HG03457 (cell line): ENCODE data around the gene TGFBR3.

Source experiments
- ATAC-seq: cut with Tn5 transposase; IDR thresholded peaks from one replicate; pipeline ENCODE4 v1.9.1; 2021; ENCODE audit warnings: moderate number of reproducible peaks; ENCODE audit not compliant: unreplicated experiment

Gene TGFBR3

DNA sequence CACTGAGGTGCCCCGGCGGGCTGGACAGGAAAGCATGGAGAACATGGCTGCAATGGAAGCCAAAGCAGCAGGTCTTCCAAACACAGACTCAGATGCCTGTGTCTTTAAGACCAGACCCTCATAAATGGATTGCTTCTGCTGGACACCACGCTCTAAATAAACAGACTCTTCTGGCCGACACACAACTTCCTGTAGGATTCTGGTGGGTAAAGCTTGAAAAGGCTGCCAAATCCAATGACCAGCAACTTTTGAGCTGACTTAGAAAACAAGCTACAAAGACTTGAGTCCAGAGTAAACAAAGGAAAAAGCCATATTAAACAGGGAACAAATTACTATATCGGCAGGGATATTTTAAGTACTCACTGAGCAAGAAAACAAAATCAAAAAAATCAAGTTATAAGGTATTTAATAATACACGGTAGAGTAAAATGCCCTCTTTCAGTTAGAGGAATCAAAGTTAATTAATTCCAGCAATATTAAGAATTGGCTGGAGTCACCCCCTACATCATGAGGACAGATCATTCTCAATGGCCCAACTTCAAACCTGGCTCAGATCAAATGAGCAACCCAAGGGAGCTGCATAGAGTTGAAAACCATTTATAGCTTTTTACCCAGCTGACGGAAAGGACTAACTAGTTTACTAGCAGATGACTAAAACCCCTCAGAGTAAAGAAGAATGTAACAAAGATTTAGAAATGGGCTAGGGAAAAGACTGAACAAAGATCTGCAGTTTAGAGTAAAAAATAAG, 102.4 kb downstream of the TGFBR3 start:
- ATAC-seq: no peak

DNA sequence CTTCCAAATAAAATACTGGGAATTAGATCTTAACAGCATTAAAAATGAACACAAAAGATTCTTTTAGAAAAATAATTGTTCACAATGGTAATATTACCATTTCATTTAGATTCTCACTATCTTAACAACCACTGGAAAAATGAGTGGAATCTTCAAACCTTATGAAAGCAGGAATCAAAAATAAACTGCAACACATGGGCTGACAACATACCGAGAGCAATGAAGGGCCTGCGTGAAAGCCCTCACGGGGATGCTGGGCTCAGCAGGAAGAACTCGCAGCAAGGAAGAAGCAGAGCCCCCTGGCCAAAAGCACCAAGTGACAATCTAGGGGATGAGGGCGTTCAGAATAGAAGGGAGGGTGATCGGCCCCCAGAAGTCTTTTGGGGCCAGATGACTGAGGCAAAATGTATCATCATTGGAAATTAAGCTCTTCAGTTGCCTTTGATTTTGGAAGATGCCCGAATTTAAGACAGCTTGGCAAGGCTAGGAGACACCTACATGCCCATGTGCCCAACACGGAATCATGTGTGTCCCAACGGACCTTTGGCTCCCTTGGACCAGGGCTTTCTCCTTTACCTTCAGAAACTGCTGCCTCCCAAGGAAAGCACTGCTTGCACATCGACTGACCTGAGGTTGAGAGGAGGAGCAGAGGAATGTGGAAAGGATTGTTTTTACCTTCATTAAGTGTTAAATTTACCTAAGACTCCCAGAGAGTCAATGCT, 103.9 kb downstream of the TGFBR3 start:
- no peak for ATAC-seq

DNA sequence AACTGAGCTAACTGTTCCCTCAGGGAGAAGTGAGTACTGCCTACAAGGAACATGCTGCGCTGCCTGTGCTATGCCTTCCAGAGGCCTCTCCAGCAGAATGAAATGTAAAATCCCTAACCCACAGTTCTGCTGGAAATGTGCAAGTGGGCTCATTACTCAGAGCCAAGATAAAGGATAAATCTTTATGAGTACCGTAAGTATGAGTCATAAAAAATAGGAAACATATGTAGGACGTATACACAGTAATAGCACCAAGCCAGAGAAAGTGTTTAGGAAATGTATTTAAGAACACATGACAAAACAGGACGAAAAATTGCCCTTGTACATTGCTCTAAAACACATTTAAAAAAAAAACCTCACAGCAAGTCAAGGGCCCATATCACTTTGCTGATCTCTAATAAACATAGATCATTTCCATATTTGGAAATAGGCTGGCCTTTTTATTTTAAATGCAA, 104.6 kb downstream of the TGFBR3 start:
- ATAC-seq: no peak

DNA sequence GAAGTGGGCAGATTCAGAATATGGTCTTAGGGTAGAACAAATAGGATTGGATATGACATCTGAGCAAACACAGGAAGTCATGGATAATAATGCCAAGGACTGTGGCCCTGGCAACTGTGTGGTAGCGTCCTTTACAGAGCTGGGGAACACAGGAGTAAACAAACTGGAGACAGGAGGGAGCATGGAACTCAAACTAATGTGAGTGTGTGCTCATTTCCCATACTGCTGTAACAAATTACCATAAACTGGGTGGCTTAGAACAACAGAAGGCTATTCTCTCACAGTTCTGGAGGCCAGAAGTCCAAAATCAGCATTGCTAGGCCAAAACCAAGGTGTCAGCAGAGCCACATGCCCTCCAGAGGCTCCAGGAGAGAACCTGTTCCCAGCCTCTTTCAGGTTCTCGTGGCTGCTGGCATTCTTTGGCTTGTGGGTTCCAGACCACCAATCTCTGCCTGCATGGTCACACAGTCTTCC, 106.4 kb downstream of the TGFBR3 start:
- ATAC-seq: no peak

DNA sequence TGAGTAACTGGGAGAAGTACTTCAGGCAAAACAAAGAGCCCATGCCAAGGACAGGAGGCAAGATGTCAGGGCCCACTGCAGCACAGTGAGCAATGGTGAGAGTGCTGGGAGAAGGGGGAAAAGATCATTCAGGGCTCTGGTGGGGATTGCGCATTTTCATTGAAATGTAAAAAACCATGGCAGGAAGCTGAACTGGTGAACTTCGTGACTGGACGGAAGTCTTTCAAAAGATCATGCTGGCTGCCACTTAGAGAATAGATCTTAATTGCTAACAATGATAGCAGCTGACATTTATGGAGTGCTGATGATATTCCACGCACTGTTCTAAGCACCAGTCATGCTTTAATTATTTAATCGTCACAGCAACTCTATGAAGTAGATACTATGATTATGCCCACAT, 107.0 kb downstream of the TGFBR3 start:
- ATAC-seq: no peak

DNA sequence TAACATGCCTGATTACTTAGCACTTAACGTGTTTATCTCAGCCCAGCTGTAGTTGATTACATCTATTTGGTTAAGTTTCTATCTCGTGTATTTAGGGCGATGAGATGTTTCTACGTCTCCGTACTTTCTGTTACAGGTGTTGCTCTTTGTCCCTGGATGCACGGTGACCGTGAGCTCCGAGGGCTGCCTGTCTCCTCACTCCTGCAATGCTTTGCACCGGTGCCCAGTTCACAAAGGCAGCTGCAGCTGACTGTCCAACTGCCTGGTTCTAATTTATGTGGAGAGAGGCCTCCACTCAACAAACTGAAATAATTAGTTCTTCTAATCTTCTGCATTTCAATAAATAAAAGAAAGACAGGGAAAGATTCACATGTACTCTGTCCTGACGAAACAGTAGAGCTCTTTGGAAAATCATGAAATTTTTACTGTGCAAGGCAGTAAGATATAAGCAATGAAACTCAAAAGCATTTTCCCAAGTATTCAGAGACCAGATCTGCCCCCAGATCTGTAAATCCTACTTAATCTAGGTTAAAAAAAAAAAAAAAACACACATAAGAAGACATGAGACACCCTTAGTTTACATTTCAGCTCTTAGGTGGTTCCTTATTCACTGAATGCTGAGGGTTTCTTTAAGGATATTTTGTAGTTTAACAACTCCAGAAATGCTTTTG, 108.2 kb downstream of the TGFBR3 start:
- ATAC-seq: no peak

DNA sequence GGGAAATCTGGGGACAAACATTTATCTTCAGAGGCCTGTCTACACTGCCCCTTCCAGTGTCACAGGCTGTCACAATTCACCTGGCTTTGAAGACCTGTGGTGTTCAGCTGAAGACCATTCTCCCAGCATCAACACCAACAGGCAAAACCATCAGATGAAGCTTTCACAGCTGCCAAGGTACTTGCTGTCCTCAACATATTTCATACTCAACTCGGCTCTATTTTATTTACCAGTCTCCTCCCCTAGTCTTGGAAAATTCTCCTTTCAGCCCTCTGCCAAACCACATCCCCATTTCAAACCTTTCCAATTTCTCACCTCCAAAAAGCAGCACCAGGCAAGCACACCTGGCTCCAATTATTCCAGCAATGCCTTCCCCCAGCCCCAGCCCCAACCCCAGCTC, 108.8 kb downstream of the TGFBR3 start:
- ATAC-seq: no peak

DNA sequence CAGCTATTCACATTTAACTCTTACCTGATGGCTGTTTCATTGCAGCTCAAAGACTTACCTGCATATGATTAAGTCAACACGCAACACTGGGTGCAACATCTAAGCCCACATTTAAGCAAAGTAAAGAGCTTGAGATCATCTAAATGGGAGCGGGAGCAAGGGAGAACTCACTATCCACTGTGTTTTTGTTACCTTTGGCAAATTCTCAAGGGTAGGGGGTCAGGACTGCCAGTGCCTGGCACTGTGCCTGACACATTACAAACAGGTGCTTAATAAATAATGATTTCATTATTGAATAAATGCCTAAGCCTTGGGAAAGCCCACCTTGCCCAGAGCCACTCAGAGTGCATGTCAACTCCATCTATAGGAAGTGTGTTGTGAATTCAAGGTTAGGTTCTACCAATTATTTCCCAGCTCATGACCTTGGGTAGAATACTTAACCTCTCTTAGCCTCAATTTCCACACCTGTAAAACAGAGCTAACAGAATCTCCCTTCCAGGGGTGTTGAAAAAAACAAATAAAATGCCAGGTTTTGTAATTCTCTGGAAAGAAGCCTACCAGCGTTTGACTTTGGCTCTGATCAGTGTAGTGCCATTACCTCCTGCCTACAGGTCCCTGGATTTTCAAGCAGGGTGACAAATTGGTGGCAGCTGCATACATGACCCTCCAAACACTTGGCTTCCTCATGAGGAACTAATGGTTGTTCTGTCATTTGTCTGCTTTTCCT, 109.7 kb downstream of the TGFBR3 start:
- ATAC-seq: no peak

DNA sequence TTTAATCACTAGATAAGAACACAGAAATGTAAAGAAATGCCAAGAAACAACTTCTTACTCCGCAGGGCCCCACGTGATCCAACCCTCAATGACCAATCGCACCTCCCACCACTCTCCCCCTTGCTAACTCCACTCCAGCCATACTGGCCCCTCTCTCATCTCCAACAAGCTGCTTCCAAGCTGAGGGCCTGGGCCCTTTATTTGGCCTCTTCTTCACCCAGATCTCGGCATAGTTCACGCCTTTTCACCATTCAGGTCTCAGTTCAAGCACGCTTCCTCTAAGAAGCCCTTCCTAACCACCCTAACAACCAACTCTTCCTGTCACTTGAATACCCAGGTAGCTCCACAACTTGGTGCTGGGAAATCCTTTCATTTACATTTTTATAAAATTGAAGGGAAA, 110.7 kb downstream of the TGFBR3 start:
- ATAC-seq: no peak

DNA sequence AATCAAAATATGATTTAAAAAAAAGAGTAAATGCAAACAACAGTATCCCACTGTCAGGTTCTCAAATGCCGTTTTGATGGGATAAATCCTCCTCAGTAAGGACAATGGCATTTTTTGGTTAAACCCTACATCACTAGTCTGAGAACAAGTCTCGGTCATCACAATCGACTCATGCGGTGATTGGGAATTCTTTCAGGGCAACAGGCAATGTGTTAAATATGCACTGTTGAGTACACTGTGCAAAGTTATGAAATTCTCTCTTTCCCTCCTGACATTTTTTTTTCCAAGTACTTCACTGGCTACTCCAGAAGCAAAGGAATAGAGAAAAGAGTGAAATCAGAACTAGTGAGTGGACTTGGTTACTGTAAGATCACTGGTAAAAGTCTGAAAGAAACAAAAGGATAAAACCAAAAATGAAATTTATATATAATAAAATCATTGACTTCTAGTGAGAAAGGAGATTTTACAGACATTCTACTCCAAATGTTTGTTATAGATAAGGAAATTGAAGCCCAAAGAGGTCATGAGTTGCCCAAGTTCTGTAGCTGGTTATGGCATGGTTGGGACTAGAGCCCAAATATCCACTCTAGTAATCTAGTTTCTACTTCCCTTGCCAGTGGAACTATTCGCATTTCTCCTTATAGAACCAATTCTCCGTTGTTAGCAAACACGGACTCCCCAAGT, 111.3 kb downstream of the TGFBR3 start:
- ATAC-seq: no peak

DNA sequence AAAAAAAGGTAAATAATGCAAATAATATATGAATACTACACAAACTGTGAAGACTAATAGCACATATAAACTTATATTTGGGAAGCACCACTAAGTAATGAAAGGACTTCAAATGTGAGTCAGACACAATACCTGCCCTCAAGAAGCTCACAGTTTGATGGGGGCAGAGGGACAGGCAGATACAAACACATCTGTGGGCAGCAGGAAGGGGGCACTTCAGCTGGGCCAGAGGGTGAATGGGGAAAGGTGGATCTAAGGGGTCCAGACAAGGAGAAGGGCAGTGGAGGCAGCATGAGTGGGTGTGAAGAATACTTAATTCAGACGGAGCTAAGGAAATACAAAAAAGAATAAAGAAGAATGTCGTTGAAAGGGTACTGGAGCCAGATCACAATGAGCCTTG, 114.2 kb downstream of the TGFBR3 start:
- ATAC-seq: no peak

DNA sequence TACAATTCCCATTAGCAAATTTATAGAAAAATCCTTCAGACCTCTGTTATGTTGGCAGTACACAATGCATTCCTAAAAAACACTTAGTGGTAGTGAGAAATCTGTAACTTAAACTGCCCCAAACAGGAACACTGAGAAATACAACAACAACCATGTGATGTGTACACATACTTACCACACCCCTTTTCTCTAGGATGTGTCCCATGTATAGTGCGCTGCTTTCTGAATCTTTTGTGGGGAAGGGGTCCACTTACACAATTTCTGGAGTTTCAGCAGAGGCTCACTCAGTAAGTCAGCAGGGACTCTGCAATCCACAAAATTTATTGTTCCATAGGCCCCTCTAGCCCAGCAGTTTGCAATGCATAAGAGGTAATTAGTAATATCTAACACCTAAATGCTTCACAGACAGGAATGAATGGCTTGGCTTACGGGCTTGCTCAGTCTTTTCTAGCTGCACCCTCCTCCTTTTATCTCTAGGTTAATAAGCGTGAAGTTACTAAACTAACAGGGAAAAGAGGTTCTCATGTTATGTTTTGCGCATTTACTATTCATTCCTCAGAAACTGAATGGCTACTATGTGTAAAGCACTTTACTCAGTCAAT, 115.2 kb downstream of the TGFBR3 start:
- no peak for ATAC-seq

DNA sequence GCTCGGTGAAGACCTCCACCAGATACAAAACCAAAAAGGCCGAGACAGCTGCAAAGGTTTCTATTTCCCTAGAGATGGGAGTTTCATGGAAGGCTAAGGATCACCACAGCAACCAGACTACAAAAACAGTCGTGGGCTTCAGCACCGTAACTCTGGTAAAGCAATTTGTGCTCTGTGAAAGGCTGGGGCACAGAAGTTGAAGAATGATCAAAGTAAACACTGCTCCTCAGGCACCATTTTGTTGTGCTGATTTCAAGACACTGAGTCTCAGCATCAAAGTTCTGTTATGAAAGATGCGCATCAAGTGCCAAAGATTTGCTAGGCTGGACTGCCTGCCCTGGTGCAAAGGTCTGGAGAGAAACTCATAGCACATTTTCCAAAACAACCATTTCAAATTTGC, 116.2 kb downstream of the TGFBR3 start:
- ATAC-seq: no peak

DNA sequence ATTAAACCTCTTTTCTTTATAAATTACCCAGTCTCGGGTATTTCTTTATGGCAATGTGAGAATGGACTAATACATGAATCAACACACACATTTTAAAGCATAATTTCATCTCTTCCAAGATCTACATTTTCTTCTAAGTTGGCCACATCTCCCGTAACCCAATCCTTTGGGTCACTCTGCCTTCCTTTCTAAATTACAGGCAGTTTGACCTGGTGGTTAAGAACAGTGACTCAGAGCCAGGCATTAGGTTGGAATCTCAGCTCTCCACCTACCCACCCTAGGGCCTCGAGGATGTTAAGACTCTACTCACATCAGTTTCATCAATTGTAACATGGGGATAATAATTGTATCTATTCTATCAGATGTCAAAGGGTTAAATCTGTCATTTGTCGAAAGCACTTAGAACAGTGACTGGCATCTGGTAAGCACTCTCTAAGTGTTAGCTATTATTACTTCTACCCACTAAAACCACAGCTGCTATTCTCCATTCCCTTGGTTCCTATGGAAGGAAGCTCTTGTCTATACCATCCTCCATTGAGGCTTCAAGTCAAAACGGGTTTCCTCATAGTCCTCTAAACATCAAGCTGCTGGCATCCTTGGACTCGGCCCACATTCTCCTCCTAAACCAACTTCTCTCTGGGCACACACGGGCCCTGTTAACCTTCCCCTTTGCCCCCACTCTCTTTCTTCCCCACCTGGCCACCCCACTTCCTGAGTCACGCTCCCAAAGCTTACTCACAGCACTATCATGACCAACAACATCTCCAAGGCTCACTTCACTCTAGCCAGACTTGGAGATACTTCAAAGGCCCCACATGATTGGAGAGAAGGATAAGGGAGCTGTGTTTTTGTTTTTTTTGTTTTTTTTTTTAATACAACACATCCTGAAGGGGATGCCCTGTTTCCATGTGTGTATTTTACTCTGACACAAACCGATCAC, 116.9 kb downstream of the TGFBR3 start:
- no peak for ATAC-seq

DNA sequence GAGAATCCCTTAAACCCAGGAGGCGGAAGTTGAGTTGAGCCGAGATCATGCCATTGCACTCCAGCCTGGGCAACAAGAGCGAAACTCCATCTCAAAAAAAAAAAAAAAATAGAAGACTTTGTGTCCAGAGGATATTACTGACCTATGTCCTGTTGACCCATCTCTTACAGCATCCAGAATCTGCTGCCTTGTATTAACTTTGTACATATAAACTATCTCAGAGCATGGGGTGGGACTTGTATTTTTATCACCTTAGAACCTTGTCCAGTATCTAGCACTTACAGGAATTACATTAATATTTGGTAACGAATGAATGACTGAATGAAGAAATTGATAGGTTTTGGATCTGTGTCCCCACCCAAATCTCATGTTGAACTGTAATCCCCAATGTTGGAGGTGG, 117.8 kb downstream of the TGFBR3 start:
- ATAC-seq: no peak

DNA sequence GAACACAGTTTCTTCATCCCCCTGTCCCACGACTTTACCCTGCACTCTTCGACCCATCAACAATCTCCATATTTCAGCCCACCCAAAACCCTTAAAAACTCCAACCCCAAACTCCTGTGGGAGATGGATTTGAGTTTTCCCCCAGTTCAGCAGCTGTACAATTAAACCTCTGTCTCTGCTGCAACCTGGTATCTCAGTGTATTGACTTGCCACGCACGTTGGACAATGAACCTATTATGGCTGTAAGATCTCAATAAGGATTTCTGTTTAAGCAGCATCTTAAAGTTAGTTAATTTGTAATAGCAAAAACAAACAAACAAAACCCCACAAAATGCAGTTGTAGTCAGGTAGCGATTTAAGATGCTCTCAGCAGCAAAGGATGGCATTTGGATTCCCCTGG, 119.1 kb downstream of the TGFBR3 start:
- no peak for ATAC-seq

DNA sequence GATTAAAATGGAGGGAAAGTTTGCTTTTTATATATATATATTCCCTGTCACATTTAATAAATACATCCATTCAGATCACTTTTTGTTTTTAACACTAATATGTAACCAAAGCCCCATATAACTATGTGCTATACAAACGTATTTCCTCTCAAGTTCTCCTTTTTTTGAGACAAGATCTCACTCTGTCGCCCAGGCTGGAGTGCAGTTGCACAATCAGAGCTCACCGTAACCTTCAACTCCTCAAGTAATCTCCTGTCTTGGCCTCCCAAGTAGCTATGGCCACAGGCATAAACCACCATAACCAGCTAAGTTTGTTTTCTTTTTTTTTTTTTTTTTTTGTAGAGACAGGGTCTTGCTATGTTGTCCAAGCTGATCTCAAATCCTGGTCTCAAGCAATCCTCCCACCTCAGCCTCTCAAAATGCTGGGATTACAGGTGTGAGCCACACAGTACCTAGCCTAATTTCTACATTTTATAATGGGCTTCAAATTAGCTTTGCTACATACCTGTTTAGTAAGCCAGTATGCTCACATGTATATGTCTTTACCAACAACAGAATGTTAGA, 120.0 kb downstream of the TGFBR3 start:
- no peak for ATAC-seq

DNA sequence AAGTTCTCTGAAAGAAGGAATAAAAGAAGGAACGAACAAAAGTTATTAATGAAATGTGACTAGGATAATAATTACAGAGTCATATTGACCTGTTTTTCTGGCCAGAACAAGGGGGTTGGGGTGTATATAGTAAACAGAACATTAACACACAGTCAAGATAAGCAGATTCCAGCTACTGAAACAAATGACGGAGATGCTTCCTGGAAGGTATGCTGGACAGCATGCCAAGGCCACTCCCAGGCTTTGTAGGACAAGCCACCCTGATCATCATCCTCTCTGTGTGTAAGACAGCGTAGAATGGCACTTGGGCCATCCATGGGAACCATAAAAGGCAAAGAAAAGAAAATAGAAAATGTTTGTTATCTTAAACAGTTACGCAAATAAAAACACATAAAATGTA, 120.7 kb downstream of the TGFBR3 start:
- ATAC-seq: no peak
